WTC11 (cell line): ENCODE data around the gene CXCL12. TPM values are rescaled to one million over a fixed set of nuclear protein-coding genes. Genes with fewer than 3 reads are reported as not detected.

ENCODE experiments used
- ATAC-seq: fragments of 200-7000 bp; cut with Tn5 transposase; 2 replicates; pipeline ENCODE4 v1.10.0; 2021; ENCODE audit warnings: mild to moderate bottlenecking, moderate library complexity
- CTCF ChIA-PET: fragments of 300-600 bp; sonication (Branson Sonifier 250); formaldehyde crosslinking; loops from one replicate; lab custom pipeline; 2021; ENCODE audit warnings: antibody characterized with exemption; lab: Charles Lee
- POLR2A ChIA-PET: fragments of 350-600 bp; sonication (Branson Sonifier 250); formaldehyde crosslinking; loops from one replicate; lab custom pipeline; 2021; ENCODE audit warnings: antibody characterized with exemption; lab: Charles Lee
- DNase-seq: peaks from one replicate; pipeline ENCODE4 v3.0.0; 2021; ENCODE audit warnings: low spot score
- H3K27ac Mint-ChIP-seq: 2 replicates; pipeline ENCODE4 v1.8.0; 2021; ENCODE audit warnings: mixed read lengths
- H3K27me3 Mint-ChIP-seq: 2 replicates; pipeline ENCODE4 v1.8.0; 2021; ENCODE audit warnings: low read depth, mild to moderate bottlenecking, moderate library complexity, mixed read lengths
- H3K36me3 Mint-ChIP-seq: 2 replicates; pipeline ENCODE4 v1.8.0; 2021; ENCODE audit warnings: mixed read lengths
- H3K4me1 Mint-ChIP-seq: 2 replicates; pipeline ENCODE4 v1.8.0; 2022; ENCODE audit warnings: mixed read lengths
- H3K4me3 Mint-ChIP-seq: 2 replicates; pipeline ENCODE4 v1.8.0; 2021; ENCODE audit warnings: mild to moderate bottlenecking, moderate library complexity, mixed read lengths
- H3K9me3 Mint-ChIP-seq: 2 replicates; pipeline ENCODE4 v1.8.0; 2021; ENCODE audit warnings: mixed read lengths
- CBFB ChIP-seq: sonication (generic); formaldehyde crosslinking; IDR thresholded peaks from 2 replicates; pipeline ENCODE4 v1.8.1; 2022; ENCODE audit warnings: mild to moderate bottlenecking, low read depth, missing genetic modification reagents
- CREB1 ChIP-seq: sonication (generic); formaldehyde crosslinking; IDR thresholded peaks from 2 replicates; pipeline ENCODE4 v1.8.0; 2023; ENCODE audit warnings: mild to moderate bottlenecking, missing genetic modification reagents
- GRHL2 ChIP-seq: fragments of 250-450 bp; sonication (Bioruptor Pico); IDR thresholded peaks from 2 replicates; pipeline ENCODE4 v1.8.0; 2022; ENCODE audit warnings: mild to moderate bottlenecking, moderate library complexity; ENCODE audit not compliant: insufficient replicate concordance, severe bottlenecking
- MYBL2 ChIP-seq: sonication (generic); formaldehyde crosslinking; IDR thresholded peaks from 2 replicates; pipeline ENCODE4 v1.8.1; 2023; ENCODE audit warnings: mild to moderate bottlenecking, moderate library complexity, missing genetic modification reagents
- ZBTB21 ChIP-seq: sonication (generic); formaldehyde crosslinking; IDR thresholded peaks from 2 replicates; pipeline ENCODE4 v1.8.1; 2023; ENCODE audit warnings: mild to moderate bottlenecking, missing genetic modification reagents, borderline replicate concordance
- ZNF263 ChIP-seq: sonication (generic); formaldehyde crosslinking; IDR thresholded peaks from 2 replicates; pipeline ENCODE4 v1.8.1; 2022; ENCODE audit warnings: low read depth, mild to moderate bottlenecking, moderate library complexity, missing genetic modification reagents
- ZNF317 ChIP-seq: sonication (generic); formaldehyde crosslinking; IDR thresholded peaks from 2 replicates; pipeline ENCODE4 v1.8.1; 2023; ENCODE audit warnings: low read depth, mild to moderate bottlenecking, moderate library complexity, missing genetic modification reagents, borderline replicate concordance
- total RNA-seq: library from RNA; stranded (reverse); gene quantifications from 3 replicates; pipeline ENCODE4 v1.2.3, GENCODE V29; 2021
- TF ChIP-seq, protein P1 (sequence below): fragments of 250-450 bp; sonication (Bioruptor Pico); conservative IDR thresholded peaks from 2 replicates; pipeline ENCODE4 v1.9.0; 2021; ENCODE audit warnings: mild to moderate bottlenecking
- TF ChIP-seq, protein P2 (sequence below): sonication (generic); formaldehyde crosslinking; conservative IDR thresholded peaks from 2 replicates; pipeline ENCODE4 v1.8.1; 2022; ENCODE audit warnings: mild to moderate bottlenecking, missing genetic modification reagents
- TF ChIP-seq, protein P3 (sequence below): sonication (generic); formaldehyde crosslinking; IDR thresholded peaks from 2 replicates; pipeline ENCODE4 v1.8.0; 2022; ENCODE audit warnings: missing genetic modification reagents
- TF ChIP-seq, protein P4 (sequence below): fragments of 250-450 bp; sonication (Bioruptor Pico); IDR thresholded peaks from 2 replicates; pipeline ENCODE4 v2.1.2; 2022; ENCODE audit warnings: mild to moderate bottlenecking, moderate library complexity
- TF ChIP-seq, protein P5 (sequence below): sonication (generic); formaldehyde crosslinking; IDR thresholded peaks from 2 replicates; pipeline ENCODE4 v1.8.0; 2022; ENCODE audit warnings: mild to moderate bottlenecking, missing genetic modification reagents
- TF ChIP-seq, protein P6 (sequence below): sonication (generic); formaldehyde crosslinking; IDR thresholded peaks from 2 replicates; pipeline ENCODE4 v1.8.1; 2022; ENCODE audit warnings: mild to moderate bottlenecking, missing genetic modification reagents, moderate library complexity, borderline replicate concordance
- TF ChIP-seq, protein P7 (sequence below): sonication (generic); formaldehyde crosslinking; IDR thresholded peaks from 2 replicates; pipeline ENCODE4 v1.8.1; 2023; ENCODE audit warnings: mild to moderate bottlenecking, moderate library complexity, missing genetic modification reagents
- TF ChIP-seq, protein P8 (sequence below): fragments of 250-450 bp; sonication (Bioruptor Pico); IDR thresholded peaks from 2 replicates; pipeline ENCODE4 v1.9.0; 2021; ENCODE audit warnings: mild to moderate bottlenecking, borderline replicate concordance
- TF ChIP-seq, protein P9 (sequence below): fragments of 250-450 bp; sonication (Bioruptor Pico); IDR thresholded peaks from 2 replicates; pipeline ENCODE4 v1.9.0; 2021; ENCODE audit warnings: mild to moderate bottlenecking
- TF ChIP-seq, protein P10 (sequence below): fragments of 250-450 bp; sonication (Bioruptor Pico); IDR thresholded peaks from 2 replicates; pipeline ENCODE4 v1.9.0; 2021; ENCODE audit warnings: moderate library complexity, mild to moderate bottlenecking, inconsistent platforms, borderline replicate concordance

The CXCL12 gene
- total RNA-seq, 1 experiment from 2014 or later, result 52.4 TPM

DNA sequence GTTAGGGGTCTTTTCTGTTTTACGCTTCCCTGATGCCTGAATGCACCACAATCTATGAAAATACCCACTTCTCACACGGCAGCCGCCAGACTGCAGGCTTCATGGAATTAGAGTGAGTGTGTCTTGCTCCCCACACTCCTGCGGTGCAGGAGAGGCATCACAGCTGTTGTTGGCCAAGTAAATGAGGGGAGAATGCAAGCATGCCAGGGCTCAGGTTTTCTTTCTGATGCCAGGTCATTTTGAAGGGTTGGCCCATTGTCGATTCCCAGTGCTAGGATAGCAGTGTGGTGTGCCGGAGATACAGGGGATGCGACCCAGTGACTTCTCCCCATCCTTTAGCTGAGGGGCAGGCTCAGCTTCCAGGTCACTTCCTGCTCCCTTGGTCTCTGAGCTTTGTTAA, 16.3 kb downstream of the CXCL12 start (continued):
- TF ChIP-seq GRHL2 (no peak), ZNF263 (CRISPR knock-in tag) (no peak), ZNF317 (CRISPR knock-in tag) (no peak)
- TF ChIP-seq, protein P1, sequence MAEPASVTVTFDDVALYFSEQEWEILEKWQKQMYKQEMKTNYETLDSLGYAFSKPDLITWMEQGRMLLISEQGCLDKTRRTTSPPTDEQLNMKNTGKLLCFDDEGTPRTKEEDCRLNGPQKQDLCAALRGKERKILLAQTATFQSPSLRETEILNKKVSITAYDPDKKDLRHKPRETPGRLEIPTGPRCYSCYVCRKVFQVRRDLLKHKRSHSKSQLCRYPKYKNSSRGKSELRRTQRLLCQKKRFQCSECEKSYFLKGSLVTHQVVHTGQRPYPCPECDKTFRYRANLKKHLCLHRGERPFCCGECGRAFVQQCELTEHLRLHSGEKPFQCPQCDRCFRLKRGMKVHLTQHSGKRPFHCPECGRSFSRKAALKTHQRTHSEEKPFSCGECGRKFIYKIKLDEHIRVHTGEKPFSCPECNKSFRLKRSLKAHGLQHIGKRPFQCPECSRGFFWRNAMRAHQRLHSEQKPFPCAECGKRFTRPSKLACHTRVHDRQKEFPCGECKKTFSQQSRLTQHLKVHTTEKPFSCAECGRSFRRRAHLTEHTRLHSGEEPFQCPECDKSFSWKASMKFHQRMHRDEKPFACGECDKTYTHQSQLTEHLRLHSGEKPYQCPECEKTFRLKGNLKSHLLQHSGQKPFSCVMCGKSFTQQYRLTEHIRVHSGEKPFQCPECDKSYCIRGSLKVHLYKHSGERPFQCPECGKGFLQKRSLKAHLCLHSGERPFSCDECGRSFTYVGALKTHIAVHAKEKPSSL (CRISPR knock-in tag), result no peak
- TF ChIP-seq, protein P2, sequence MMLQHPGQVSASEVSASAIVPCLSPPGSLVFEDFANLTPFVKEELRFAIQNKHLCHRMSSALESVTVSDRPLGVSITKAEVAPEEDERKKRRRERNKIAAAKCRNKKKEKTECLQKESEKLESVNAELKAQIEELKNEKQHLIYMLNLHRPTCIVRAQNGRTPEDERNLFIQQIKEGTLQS (CRISPR knock-in tag), result no peak
- TF ChIP-seq, protein P3, sequence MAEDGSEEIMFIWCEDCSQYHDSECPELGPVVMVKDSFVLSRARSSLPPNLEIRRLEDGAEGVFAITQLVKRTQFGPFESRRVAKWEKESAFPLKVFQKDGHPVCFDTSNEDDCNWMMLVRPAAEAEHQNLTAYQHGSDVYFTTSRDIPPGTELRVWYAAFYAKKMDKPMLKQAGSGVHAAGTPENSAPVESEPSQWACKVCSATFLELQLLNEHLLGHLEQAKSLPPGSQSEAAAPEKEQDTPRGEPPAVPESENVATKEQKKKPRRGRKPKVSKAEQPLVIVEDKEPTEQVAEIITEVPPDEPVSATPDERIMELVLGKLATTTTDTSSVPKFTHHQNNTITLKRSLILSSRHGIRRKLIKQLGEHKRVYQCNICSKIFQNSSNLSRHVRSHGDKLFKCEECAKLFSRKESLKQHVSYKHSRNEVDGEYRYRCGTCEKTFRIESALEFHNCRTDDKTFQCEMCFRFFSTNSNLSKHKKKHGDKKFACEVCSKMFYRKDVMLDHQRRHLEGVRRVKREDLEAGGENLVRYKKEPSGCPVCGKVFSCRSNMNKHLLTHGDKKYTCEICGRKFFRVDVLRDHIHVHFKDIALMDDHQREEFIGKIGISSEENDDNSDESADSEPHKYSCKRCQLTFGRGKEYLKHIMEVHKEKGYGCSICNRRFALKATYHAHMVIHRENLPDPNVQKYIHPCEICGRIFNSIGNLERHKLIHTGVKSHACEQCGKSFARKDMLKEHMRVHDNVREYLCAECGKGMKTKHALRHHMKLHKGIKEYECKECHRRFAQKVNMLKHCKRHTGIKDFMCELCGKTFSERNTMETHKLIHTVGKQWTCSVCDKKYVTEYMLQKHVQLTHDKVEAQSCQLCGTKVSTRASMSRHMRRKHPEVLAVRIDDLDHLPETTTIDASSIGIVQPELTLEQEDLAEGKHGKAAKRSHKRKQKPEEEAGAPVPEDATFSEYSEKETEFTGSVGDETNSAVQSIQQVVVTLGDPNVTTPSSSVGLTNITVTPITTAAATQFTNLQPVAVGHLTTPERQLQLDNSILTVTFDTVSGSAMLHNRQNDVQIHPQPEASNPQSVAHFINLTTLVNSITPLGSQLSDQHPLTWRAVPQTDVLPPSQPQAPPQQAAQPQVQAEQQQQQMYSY, result no peak
- TF ChIP-seq, protein P4, sequence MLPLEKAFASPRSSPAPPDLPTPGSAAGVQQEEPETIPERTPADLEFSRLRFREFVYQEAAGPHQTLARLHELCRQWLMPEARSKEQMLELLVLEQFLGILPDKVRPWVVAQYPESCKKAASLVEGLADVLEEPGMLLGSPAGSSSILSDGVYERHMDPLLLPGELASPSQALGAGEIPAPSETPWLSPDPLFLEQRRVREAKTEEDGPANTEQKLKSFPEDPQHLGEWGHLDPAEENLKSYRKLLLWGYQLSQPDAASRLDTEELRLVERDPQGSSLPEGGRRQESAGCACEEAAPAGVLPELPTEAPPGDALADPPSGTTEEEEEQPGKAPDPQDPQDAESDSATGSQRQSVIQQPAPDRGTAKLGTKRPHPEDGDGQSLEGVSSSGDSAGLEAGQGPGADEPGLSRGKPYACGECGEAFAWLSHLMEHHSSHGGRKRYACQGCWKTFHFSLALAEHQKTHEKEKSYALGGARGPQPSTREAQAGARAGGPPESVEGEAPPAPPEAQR (CRISPR knock-in tag), result no peak
- TF ChIP-seq, protein P5, sequence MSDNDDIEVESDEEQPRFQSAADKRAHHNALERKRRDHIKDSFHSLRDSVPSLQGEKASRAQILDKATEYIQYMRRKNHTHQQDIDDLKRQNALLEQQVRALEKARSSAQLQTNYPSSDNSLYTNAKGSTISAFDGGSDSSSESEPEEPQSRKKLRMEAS (CRISPR knock-in tag), result no peak

DNA sequence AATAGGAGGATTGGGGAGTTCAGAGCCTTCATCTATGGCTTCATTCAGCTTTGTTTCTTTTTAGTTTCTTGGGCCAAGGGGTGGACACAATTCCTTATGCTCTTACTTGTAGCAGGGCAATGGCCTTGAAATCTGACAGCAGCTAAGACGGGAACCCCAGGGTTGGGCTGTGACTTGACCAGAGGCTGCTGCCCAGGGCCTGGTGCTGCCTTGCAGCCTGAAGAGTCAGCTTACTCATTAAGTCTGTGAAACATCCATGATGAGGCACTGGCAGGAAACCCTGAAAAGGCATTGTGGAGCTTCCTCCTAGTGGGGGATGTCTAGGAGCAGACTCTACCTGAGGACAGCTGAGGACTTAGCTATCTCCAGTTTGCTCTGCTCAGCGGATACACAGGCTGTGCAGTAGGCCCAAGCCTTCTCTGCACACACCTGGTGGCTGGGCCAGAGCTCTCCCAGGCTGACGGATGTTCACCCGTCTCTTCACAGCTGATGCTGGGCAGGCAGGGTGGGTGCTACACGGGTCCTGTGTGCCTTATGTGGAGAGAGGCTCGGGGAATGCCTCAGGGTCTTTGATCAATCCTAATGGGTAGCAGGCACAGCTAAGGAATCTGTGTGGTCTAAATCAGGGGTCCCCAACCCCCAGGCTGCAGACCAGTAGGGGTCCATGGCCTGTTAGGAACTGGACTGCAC, 17.8 kb downstream of the CXCL12 start:
- peaks cover 82% of the 10 kb centered on the region for H3K4me1 Mint-ChIP-seq
- peaks cover 37% of the 10 kb centered on the region for H3K36me3 Mint-ChIP-seq
- H3K27me3 Mint-ChIP-seq, result no peaks in the 10 kb centered on the region
- ATAC-seq (no peak), DNase-seq (no peak)
- CTCF ChIA-PET, result interaction anchor here (1.1 to 2.6 kb wide), 2 partner anchors 15 to 19 kb away, joined by 4 to 12 read pairs; no protein-coding TSS in a partner anchor
- H3K9me3 Mint-ChIP-seq, result peaks cover 5% of the 10 kb centered on the region; the same call in 1 of the 2 replicates
- POLR2A ChIA-PET, result interaction anchor here (0.8 kb wide), 1 partner anchor 15 kb away, joined by 4 read pairs; no protein-coding TSS in a partner anchor
- H3K4me3 Mint-ChIP-seq, result no peak overlapping the region
- no peak overlapping the region for H3K27ac Mint-ChIP-seq
- TF ChIP-seq ZBTB21 (CRISPR knock-in tag), result no peak
- TF ChIP-seq, protein P6, sequence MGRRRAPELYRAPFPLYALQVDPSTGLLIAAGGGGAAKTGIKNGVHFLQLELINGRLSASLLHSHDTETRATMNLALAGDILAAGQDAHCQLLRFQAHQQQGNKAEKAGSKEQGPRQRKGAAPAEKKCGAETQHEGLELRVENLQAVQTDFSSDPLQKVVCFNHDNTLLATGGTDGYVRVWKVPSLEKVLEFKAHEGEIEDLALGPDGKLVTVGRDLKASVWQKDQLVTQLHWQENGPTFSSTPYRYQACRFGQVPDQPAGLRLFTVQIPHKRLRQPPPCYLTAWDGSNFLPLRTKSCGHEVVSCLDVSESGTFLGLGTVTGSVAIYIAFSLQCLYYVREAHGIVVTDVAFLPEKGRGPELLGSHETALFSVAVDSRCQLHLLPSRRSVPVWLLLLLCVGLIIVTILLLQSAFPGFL (CRISPR knock-in tag), result no peak
- TF ChIP-seq, protein P7, sequence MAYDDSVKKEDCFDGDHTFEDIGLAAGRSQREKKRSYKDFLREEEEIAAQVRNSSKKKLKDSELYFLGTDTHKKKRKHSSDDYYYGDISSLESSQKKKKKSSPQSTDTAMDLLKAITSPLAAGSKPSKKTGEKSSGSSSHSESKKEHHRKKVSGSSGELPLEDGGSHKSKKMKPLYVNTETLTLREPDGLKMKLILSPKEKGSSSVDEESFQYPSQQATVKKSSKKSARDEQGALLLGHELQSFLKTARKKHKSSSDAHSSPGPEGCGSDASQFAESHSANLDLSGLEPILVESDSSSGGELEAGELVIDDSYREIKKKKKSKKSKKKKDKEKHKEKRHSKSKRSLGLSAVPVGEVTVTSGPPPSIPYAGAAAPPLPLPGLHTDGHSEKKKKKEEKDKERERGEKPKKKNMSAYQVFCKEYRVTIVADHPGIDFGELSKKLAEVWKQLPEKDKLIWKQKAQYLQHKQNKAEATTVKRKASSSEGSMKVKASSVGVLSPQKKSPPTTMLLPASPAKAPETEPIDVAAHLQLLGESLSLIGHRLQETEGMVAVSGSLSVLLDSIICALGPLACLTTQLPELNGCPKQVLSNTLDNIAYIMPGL (CRISPR knock-in tag), result no peak
- no peak for TF ChIP-seq CBFB (CRISPR knock-in tag)
- TF ChIP-seq, protein P8, sequence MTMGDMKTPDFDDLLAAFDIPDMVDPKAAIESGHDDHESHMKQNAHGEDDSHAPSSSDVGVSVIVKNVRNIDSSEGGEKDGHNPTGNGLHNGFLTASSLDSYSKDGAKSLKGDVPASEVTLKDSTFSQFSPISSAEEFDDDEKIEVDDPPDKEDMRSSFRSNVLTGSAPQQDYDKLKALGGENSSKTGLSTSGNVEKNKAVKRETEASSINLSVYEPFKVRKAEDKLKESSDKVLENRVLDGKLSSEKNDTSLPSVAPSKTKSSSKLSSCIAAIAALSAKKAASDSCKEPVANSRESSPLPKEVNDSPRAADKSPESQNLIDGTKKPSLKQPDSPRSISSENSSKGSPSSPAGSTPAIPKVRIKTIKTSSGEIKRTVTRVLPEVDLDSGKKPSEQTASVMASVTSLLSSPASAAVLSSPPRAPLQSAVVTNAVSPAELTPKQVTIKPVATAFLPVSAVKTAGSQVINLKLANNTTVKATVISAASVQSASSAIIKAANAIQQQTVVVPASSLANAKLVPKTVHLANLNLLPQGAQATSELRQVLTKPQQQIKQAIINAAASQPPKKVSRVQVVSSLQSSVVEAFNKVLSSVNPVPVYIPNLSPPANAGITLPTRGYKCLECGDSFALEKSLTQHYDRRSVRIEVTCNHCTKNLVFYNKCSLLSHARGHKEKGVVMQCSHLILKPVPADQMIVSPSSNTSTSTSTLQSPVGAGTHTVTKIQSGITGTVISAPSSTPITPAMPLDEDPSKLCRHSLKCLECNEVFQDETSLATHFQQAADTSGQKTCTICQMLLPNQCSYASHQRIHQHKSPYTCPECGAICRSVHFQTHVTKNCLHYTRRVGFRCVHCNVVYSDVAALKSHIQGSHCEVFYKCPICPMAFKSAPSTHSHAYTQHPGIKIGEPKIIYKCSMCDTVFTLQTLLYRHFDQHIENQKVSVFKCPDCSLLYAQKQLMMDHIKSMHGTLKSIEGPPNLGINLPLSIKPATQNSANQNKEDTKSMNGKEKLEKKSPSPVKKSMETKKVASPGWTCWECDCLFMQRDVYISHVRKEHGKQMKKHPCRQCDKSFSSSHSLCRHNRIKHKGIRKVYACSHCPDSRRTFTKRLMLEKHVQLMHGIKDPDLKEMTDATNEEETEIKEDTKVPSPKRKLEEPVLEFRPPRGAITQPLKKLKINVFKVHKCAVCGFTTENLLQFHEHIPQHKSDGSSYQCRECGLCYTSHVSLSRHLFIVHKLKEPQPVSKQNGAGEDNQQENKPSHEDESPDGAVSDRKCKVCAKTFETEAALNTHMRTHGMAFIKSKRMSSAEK (CRISPR knock-in tag), result no peak
- TF ChIP-seq CREB1 (CRISPR knock-in tag), result no peak
- TF ChIP-seq, protein P9, sequence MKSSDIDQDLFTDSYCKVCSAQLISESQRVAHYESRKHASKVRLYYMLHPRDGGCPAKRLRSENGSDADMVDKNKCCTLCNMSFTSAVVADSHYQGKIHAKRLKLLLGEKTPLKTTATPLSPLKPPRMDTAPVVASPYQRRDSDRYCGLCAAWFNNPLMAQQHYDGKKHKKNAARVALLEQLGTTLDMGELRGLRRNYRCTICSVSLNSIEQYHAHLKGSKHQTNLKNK (CRISPR knock-in tag), result no peak
- TF ChIP-seq, protein P10, sequence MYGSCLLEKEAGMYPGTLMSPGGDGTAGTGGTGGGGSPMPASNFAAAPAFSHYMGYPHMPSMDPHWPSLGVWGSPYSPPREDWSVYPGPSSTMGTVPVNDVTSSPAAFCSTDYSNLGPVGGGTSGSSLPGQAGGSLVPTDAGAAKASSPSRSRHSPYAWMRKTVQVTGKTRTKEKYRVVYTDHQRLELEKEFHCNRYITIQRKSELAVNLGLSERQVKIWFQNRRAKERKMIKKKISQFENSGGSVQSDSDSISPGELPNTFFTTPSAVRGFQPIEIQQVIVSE (CRISPR knock-in tag), result no peak
- TF ChIP-seq MYBL2 (CRISPR knock-in tag), result no peak
